ENCODE measurements around the gene C3orf49. TPM values are rescaled to one million over a fixed set of nuclear protein-coding genes. Genes with fewer than 3 reads are reported as not detected.

The C3orf49 gene
- total and polyA plus RNA-seq, 2 experiments from 2014 or later: not detected

GRCh38 chr3:63895422-63896189, 76.5 kb downstream of the C3orf49 start:
- Histone ChIP-seq H3K9me3 (ENCODE audit: low read depth) (no peaks in the 10 kb centered on the region), H3K36me3 (peaks cover 4% of the 10 kb centered on the region), H3K27ac (no peak overlapping the region), H3K4me3 (no peak overlapping the region), H3K4me1 (ENCODE audit: low read depth) (peaks cover 13% of the 10 kb centered on the region), H3K27me3 (no peaks in the 10 kb centered on the region)
- no peak for DNase-seq (ENCODE audit: low read depth in 1 of 2, low spot score in 1 of 2)
- TF ChIP-seq, protein P1, sequence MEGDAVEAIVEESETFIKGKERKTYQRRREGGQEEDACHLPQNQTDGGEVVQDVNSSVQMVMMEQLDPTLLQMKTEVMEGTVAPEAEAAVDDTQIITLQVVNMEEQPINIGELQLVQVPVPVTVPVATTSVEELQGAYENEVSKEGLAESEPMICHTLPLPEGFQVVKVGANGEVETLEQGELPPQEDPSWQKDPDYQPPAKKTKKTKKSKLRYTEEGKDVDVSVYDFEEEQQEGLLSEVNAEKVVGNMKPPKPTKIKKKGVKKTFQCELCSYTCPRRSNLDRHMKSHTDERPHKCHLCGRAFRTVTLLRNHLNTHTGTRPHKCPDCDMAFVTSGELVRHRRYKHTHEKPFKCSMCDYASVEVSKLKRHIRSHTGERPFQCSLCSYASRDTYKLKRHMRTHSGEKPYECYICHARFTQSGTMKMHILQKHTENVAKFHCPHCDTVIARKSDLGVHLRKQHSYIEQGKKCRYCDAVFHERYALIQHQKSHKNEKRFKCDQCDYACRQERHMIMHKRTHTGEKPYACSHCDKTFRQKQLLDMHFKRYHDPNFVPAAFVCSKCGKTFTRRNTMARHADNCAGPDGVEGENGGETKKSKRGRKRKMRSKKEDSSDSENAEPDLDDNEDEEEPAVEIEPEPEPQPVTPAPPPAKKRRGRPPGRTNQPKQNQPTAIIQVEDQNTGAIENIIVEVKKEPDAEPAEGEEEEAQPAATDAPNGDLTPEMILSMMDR (IDR thresholded peaks at IDR 0.05; ENCODE audit: low read depth, low read length): no peak

GRCh38 chr3:63896332-63897030, 77.4 kb downstream of the C3orf49 start:
- Histone ChIP-seq H3K36me3 (peaks cover 4% of the 10 kb centered on the region), H3K9me3 (ENCODE audit: low read depth) (no peaks in the 10 kb centered on the region), H3K4me1 (ENCODE audit: low read depth) (peaks cover 13% of the 10 kb centered on the region), H3K27ac (no peak overlapping the region), H3K4me3 (no peak overlapping the region), H3K27me3 (no peaks in the 10 kb centered on the region)
- TF ChIP-seq, protein P1 (IDR thresholded peaks at IDR 0.05; ENCODE audit: low read depth, low read length): no peak
- no peak for DNase-seq (ENCODE audit: low read depth in 1 of 2, low spot score in 1 of 2)

Other genes starting within 250 kb of the C3orf49 start
- gene SNTN, start 166.6 kb upstream of the C3orf49 start, total RNA-seq: 0.24 TPM in 1 of 2 replicates, not detected in the other
- not detected in 2 replicates for gene SNTN, start 166.6 kb upstream of the C3orf49 start, polyA plus RNA-seq
- gene THOC7, start 44.5 kb downstream of the C3orf49 start, total RNA-seq: 49.1 and 58.8 TPM in 2 replicates
- 98.5 and 115 TPM in 2 replicates for gene THOC7, start 44.5 kb downstream of the C3orf49 start, polyA plus RNA-seq
- 7.2 and 8.2 TPM in 2 replicates for gene ATXN7, start 44.6 kb downstream of the C3orf49 start, total RNA-seq
- gene ATXN7, start 44.6 kb downstream of the C3orf49 start, polyA plus RNA-seq: 6.2 and 8.3 TPM in 2 replicates
- not detected in 2 replicates for gene SCAANT1, start 93.1 kb downstream of the C3orf49 start, total RNA-seq
- 2.0 TPM in 1 of 2 replicates, not detected in the other for gene SCAANT1, start 93.1 kb downstream of the C3orf49 start, polyA plus RNA-seq
- gene PSMD6, start 204.2 kb downstream of the C3orf49 start, total RNA-seq: 107 and 110 TPM in 2 replicates
- 159 and 184 TPM in 2 replicates for gene PSMD6, start 204.2 kb downstream of the C3orf49 start, polyA plus RNA-seq